GM12872 (cell line): ENCODE results near the gene FASTKD3.

Experiments
- CTCF ChIP-seq: IDR thresholded peaks from 3 replicates; pipeline ENCODE4 v1.5.1; 2011; ENCODE audit warnings: low read depth, mild to moderate bottlenecking, low read length, moderate library complexity; ENCODE audit not compliant: insufficient read depth

Gene FASTKD3

GRCh38 chr5:7845557-7845956, 23.3 kb downstream of the FASTKD3 start:
- TF ChIP-seq CTCF, result no peak

DNA sequence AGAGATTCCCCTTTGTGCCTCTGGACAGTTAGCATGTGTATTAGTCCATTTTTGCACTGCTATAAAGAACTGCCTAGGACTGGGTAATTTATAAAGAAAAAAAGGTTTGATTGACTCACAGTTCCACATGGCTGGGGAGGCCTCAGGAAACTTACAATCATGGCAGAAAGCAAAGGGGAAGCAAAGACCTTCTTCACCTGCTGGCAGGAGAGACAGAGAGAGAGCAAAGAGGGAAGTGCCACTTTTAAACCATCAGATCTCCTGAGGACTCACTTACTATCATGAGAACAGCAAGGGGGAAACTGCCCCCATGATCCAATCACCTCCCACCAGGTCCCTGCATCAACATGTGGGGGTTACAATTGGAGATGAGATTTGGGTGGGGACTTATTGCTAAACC, 23.9 kb downstream of the FASTKD3 start:
- TF ChIP-seq CTCF, result no peak

DNA sequence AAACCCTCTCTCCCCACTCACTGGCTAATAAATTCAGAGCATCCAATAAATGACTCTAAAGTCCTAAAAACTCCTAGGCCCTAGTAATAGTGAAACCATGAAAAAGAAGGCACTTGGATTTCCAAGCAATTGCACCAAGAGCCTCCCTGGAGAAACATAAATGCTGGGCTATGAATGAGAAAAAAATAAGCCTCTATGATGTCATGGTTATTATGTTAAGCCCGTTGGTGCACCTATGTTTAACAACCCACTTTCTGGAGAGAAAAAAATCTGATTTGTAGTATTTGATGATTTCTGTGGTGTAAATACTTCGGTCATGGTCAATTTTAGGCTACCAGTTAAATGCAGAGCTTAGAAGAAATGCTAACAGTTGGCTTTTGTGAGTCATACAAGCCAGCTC, 26.3 kb downstream of the FASTKD3 start:
- no peak for TF ChIP-seq CTCF

- TF ChIP-seq CTCF, result no peak
These were observed 31.4 kb downstream of the FASTKD3 start for GRCh38 chr5:7837403-7837802.

- no peak for TF ChIP-seq CTCF
These were observed 33.8 kb downstream of the FASTKD3 start for GRCh38 chr5:7834982-7835381.

- no peak for TF ChIP-seq CTCF
These were observed 40.6 kb downstream of the FASTKD3 start for GRCh38 chr5:7828269-7828668.

- no peak for TF ChIP-seq CTCF
These were observed 41.2 kb downstream of the FASTKD3 start for GRCh38 chr5:7827610-7828009.

DNA sequence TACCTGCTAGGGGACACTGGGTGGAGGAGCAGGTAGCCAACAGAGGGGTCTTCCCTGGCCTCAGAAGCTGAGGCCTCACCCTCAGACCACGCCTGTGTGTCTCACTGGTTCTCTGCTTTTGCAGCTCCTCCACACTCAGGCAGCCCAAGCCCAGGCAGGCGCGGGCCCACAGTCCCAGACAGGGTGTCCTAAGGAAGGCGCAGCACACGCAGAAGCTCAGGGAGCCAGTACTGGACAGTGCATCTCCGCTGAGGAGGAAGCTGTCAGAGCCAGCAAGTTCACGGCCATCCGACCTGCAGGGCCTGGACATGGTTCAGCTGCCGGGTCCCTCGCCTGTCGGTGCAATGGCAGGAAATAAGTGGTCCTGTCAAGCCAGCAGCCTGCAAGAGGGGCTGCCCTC, 43.2 kb downstream of the FASTKD3 start:
- no peak for TF ChIP-seq CTCF
